HG02678 (cell line): ENCODE data around the gene ZNF597.

Experiments used
- ATAC-seq: cut with Tn5 transposase; IDR thresholded peaks from one replicate; pipeline ENCODE4 v1.9.1; 2021; ENCODE audit warnings: mild to moderate bottlenecking, moderate library complexity; ENCODE audit not compliant: unreplicated experiment

ZNF597 gene, protein sequence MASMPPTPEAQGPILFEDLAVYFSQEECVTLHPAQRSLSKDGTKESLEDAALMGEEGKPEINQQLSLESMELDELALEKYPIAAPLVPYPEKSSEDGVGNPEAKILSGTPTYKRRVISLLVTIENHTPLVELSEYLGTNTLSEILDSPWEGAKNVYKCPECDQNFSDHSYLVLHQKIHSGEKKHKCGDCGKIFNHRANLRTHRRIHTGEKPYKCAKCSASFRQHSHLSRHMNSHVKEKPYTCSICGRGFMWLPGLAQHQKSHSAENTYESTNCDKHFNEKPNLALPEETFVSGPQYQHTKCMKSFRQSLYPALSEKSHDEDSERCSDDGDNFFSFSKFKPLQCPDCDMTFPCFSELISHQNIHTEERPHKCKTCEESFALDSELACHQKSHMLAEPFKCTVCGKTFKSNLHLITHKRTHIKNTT

GRCh38 chr16:3443108-3444031 is at the start of gene ZNF597, which contains the start of gene NAA60:
Gene ZNF597, minus strand, starts transcription at chr16:3443504. Its CDS starts 351 bp downstream, at chr16:3443153.
Gene NAA60, plus strand, starts transcription at chr16:3443680. Its CDS starts 32,548 bp downstream, at chr16:3476228.
- ATAC-seq: peak; percentile 97

GRCh38 chr16:3492356-3492755 is 49.1 kb upstream of the ZNF597 start:
- no peak for ATAC-seq

- ATAC-seq: no peak
Observed at GRCh38 chr16:3490911-3491629, 47.8 kb upstream of the ZNF597 start.

DNA sequence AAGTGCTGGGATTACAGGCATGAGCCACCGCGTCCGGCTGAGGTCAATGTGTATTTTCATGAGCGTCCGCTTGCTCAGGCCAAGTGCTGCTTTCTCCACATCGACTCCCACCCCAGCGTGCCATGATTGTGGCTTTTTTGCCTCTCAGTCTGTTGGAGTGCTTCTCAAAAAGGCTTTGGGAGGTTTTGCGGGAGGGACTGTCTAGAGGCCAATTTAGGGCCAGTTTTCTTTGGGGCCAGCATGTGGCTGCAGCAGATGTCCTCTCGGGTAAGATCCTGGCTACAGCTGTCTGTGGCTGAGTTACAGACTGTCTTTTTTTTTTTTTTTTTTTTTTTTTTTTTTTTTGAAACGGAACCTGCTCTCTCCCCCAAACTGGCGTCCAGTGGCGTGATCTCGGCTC is 45.5 kb upstream of the ZNF597 start:
- ATAC-seq: no peak

DNA sequence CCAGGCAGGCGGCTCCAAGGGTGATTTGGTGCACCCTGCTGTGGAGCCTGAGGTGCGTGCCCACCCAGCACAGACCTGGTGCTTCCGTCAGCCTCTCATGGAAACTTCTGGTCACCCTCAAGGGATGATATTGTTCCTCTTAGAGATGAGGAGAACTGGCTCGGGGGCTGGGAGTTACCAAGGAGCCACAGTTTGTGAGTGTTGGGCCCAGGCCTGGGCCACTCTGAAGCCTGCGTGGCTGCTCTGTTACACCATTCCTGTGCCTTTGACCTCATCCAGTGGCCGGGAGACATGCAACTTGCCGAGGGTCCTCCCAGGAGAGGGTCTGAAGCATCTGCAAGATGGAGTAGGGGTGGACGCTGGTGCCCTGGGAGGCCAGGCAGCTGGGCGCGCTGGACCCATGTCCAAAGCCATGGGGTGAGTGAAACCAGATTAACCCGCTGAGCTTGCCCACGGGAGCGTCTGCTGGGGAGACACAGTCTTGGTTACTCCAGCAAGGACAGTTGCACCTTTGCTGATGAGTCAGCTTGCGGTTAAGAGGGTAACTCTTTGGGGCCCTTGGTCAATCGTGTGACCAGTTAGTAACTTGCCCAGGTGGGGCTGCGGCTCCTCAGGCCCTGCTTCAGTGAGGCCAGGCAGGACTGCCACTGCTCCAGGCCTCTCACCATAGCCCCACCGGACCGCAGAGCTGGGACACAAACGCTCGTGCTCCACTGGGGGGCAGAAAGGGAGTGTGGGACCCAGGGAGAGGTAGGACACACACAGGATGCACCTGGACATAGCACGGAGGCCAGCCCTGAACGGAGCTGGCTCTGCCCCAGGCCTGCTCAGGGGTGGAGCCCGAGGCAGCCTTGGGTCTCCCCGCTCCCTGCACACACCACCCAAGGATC is 44.5 kb upstream of the ZNF597 start:
- ATAC-seq: no peak

DNA sequence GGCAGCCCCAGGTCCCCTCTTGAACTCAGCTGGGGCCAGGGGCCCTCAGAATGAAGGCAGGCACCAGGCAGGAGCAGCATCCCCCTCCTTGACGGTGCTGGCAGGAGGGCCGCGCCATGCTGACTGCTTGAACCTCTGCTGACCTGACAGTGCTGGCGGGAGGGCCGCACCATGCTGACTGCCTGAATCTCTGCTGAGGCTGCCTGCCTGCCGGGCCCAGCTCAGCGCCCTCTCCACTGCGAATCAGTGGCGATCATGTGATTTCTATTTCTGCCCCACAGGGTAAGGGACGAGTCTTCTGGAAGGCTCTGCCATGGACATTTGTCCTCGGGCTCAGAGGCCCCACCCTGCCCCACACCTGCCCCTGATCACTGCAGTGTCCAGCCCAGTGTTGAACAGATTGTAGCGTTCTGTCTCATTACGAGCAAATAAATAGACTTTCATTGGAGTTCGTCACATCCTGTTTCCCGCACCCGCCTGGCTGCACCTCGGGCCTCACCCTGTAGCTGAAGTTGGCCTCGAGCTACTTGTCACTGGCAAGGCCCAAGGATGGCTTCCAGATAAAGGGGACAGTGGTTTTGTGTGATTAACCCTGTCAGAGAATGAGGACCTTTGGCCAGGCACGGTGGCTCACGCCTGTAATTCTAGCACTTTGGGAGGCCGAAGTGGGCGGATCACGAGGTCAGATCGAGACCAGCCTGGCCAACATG is 43.4 kb upstream of the ZNF597 start:
- ATAC-seq: no peak

DNA sequence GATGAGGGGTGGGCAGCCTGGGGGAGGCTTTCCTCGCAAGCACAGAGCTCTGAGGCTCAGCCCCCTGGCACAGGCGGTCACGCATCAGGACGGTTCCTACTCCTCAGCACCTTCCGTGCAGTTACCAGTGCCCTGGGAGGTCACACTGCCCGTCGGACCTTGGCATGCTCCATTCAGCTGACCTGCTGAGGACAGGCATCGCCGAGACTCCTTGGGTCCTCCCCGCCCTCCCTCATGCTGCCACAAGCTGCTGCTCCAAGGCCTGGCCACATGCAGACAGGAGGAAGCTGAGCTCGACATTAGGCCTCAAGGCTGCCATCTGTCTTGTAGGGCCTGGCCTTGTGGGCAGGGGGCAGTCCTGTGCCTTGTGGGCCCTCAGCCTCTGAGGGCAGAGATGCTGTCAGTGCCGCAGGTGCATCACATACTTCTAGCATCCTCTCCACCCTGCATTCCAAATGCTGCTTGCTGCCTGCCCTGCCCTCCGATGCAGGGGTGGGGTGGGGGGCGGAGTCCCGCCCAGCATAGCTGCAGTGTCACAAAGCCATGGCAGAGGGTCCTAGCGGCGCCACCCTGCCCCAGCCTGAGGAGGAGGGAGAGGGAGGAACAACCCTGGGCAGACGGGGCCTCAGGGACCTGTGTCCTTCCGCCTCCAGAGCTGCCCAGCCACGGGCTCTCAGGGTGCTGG is 42.7 kb upstream of the ZNF597 start:
- ATAC-seq: no peak

- ATAC-seq: no peak
Observed at GRCh38 chr16:3485097-3485745, 41.9 kb upstream of the ZNF597 start.

DNA sequence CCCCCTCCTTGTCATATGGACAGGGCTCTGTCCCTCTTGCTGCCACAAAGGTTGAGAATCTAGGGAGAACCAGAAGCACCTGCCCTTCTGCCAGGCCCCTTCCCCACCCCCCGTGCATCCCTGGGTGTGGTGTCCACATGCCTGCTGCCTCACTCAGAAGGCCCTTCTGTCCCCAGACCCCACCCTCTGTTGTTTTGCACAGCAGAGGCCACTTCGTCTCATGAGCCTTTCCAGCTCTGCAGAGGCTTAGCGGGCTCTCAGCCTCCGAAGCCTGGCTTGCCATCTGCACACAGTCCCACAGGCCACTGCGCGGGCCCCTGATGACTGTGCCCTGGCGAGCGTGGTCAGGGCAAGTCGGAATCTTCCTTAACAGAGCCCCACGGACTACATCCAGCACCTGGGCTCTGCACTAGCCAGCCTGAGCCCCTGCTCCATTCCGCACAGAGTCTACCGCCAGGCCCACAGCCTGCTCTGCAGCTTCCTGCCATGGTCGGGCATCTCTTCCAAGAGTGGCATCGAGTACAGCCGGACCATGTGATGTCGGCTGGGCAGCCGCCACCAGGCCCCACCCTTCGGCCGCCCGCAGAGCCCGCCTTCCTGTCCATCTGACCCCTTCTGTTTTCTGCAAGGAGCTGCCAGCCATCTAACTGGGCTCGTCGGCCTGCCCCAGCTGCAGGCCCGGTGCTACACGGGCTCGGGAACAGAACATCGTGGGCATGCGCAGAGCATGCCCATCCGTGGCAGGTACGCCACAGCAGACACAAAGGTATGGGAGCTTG is 41.2 kb upstream of the ZNF597 start:
- no peak for ATAC-seq

- no peak for ATAC-seq
Observed at GRCh38 chr16:3482659-3483241, 39.4 kb upstream of the ZNF597 start.

DNA sequence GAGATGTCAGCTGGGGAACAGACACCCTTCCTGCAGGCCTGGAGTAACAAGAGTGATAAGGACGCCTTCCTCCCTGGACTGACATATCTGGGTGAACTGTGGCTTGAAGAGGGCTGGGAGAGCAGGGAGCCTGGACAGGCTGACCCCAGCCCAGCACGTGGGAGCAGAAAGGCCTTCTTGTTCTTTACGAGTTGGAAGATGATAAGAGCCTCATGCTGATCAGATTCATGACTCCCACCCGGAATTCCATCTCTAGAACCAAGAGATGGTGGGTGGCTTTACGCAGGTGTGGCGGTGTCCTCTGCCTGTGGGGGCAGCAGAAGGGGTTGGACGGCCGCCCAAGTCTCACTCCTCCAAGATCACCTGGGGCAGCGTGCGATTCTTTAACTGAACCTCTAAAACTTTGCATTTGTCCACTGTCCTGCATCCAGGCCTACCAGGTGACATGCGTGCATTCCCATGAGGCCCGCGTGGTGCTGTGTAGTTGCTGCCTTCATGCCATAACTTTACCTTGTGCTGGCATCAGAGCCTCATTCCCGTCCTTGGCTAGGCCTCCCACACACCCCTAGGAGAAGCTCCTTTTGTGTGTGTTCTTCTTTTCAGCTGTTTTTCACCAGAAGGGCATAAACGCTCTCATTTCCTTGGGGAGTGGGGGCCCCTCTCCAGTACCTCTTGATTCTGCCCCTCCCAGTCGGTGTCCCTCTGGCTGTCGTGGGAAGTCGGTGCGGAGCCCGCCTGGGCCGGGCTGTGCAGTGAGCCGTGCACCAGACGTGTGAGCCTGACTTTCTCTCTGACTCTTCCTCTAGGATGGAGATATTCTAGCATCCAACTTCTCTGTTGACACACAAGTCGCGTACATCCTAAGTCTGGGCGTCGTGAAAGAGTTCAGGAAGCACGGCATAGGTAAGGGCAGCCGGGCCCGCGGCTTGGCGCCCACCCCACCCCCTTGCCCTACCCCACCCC is 38.7 kb upstream of the ZNF597 start:
- no peak for ATAC-seq

- no peak for ATAC-seq
Observed at GRCh38 chr16:3480901-3481695, 37.8 kb upstream of the ZNF597 start.

GRCh38 chr16:3479654-3480216 is 36.4 kb upstream of the ZNF597 start:
- no peak for ATAC-seq

GRCh38 chr16:3478242-3478925 is 35.1 kb upstream of the ZNF597 start:
- no peak for ATAC-seq
